Measurements from ENCODE around the gene RASGRF2.

GRCh38 chr5:81242906-81243436 lies 282.8 kb downstream of the RASGRF2 start:
- no peak for TF ChIP-seq MYC (CRISPR knock-in tag; IDR thresholded peaks at IDR 0.05; ENCODE audit: borderline replicate concordance)
- no peak for TF ChIP-seq POLR2A (IDR thresholded peaks at IDR 0.05; ENCODE audit: insufficient read depth in 1 of 2, low read depth in 2 of 2, low read length in 2 of 2)
- TF ChIP-seq ZFP1 (CRISPR knock-in tag; IDR thresholded peaks at IDR 0.05), result no peak
- TF ChIP-seq RBM22 (optimal IDR thresholded peaks at IDR 0.05; ENCODE audit: low read length), result no peak
- TF ChIP-seq SIN3B (IDR thresholded peaks at IDR 0.05; ENCODE audit: low read length), result no peak
- no peak for TF ChIP-seq YY1 (IDR thresholded peaks at IDR 0.05; ENCODE audit: insufficient read depth, insufficient replicate concordance, low read depth, low read length)
- TF ChIP-seq ZKSCAN8 (CRISPR knock-in tag; IDR thresholded peaks at IDR 0.05; ENCODE audit: borderline replicate concordance), result no peak
- no peak for TF ChIP-seq MEF2D (CRISPR knock-in tag; IDR thresholded peaks at IDR 0.05)
- TF ChIP-seq ZBTB49 (CRISPR knock-in tag; IDR thresholded peaks at IDR 0.05; ENCODE audit: borderline replicate concordance), result no peak
- no peak for TF ChIP-seq HOXA3 (CRISPR knock-in tag; IDR thresholded peaks at IDR 0.05)

All from HepG2 (cell line).